ENCODE measurements around the gene RNU7-1.
"Not testable (repeated sequence)": the region's sequence is repeated elsewhere in the genome, so short reads cannot be mapped to it uniquely, and the experiment has no call there.

RNU7-1 gene

GRCh38 chr12:6905414-6906040 lies 38.1 kb upstream of the RNU7-1 start:
- H3K27ac ChIP-seq, result peak overlapping the region in 10 of 11 experiments; percentile 62 to 78 (median 74); a peak in 12 of 22 replicates
- peak overlapping the region; percentile 65 to 76 (median 70) for H3K4me3 ChIP-seq
- peak overlapping the region; percentile 80 to 96 (median 94) for H3K4me2 ChIP-seq
- H3K4me1 ChIP-seq, result peaks cover 16 to 26% (median 21%) of the 10 kb centered on the region in 10 experiments; a peak in 19 of 20 replicates
- peaks cover 0 to 21% (median 5%) of the 10 kb centered on the region in 11 experiments; a peak in 7 of 22 replicates for H3K36me3 ChIP-seq
- H3K27me3 ChIP-seq, result peaks cover 0 to 5% (median 0%) of the 10 kb centered on the region in 11 experiments; a peak in 2 of 22 replicates
- H3K9ac ChIP-seq, result peak overlapping the region; percentile 73 to 82 (median 80)
- H3K9me3 ChIP-seq (replicated peaks in 1 of 11), result no peaks in the 10 kb centered on the region; a peak in 1 of 22 replicates
- no peak for TF ChIP-seq Cebpa-rat (IDR thresholded peaks at IDR 0.05)
- H4K20me1 ChIP-seq, result no peaks in the 10 kb centered on the region

GRCh38 chr12:6908141-6908540 lies 35.5 kb upstream of the RNU7-1 start:
- H4K20me1 ChIP-seq; H3K9me3 ChIP-seq (replicated peaks in 1 of 11); H3K4me3 ChIP-seq; H3K4me2 ChIP-seq; H3K27ac ChIP-seq; H3K9ac ChIP-seq: not testable (repeated sequence)
- H3K36me3 ChIP-seq, result peaks cover 0 to 21% (median 5%) of the 10 kb centered on the region in 11 experiments; a peak in 7 of 22 replicates
- H3K27me3 ChIP-seq, result peaks cover 17 to 30% (median 26%) of the 10 kb centered on the region in 11 experiments
- H3K4me1 ChIP-seq, result peaks cover 16 to 24% (median 20%) of the 10 kb centered on the region in 10 experiments; a peak in 19 of 20 replicates

GRCh38 chr12:6909421-6910145 lies 34.0 kb upstream of the RNU7-1 start:
- Histone ChIP-seq H3K4me3 (no peak overlapping the region), H3K9me3 (replicated peaks in 1 of 11) (no peaks in the 10 kb centered on the region), H3K4me2 (no peak overlapping the region), H3K4me1 (peaks cover 8 to 22% (median 18%) of the 10 kb centered on the region in 10 experiments), H3K27ac (no peak overlapping the region), H4K20me1 (no peaks in the 10 kb centered on the region), H3K9ac (no peak overlapping the region), H3K36me3 (peaks cover 0 to 21% (median 5%) of the 10 kb centered on the region in 11 experiments; a peak in 7 of 22 replicates), H3K27me3 (peaks cover 32 to 45% (median 40%) of the 10 kb centered on the region in 11 experiments)
- TF ChIP-seq Cebpa-rat (IDR thresholded peaks at IDR 0.05), result no peak

GRCh38 chr12:6912164-6912935 lies 31.3 kb upstream of the RNU7-1 start:
- Histone ChIP-seq H3K9me3 (replicated peaks in 1 of 11) (no peaks in the 10 kb centered on the region), H3K27ac (no peak overlapping the region), H3K36me3 (peaks cover 0 to 18% (median 0%) of the 10 kb centered on the region in 11 experiments; a peak in 8 of 22 replicates), H3K4me1 (peaks cover 10 to 27% (median 20%) of the 10 kb centered on the region in 10 experiments), H3K4me3 (no peak overlapping the region), H4K20me1 (peaks cover 0 to 16% (median 3%) of the 10 kb centered on the region in 11 experiments; a peak in 8 of 22 replicates), H3K4me2 (no peak overlapping the region), H3K9ac (no peak overlapping the region), H3K27me3 (peaks cover 53 to 72% (median 67%) of the 10 kb centered on the region in 11 experiments)
- no peak for TF ChIP-seq Cebpa-rat (IDR thresholded peaks at IDR 0.05)

- TF ChIP-seq Cebpa-rat (IDR thresholded peaks at IDR 0.05), result no peak
- H4K20me1 ChIP-seq, result peaks cover 0 to 16% (median 3%) of the 10 kb centered on the region in 11 experiments; a peak in 8 of 22 replicates
- peak within 1 kb of the TSS in 4 of 11 experiments; percentile 17 to 46 (median 38); a peak in 8 of 22 replicates for H3K27ac ChIP-seq
These were observed 29.2 kb upstream of the RNU7-1 start, which contains the start of gene ENO2 for GRCh38 chr12:6914246-6914946. ENO2 (plus strand) TSS chr12:6914580; CDS start chr12:6915833, 1,253 bp downstream.

GRCh38 chr12:6914947-6915788 lies 28.4 kb upstream of the RNU7-1 start:
- TF ChIP-seq Cebpa-rat (IDR thresholded peaks at IDR 0.05), result no peak
- peak overlapping the region in 2 of 11 experiments; percentile 40 to 46; a peak in 2 of 22 replicates for H3K27ac ChIP-seq
- H3K9ac ChIP-seq, result peak overlapping the region in 9 of 11 experiments; percentile 59 to 80 (median 63); a peak in 18 of 22 replicates

More at GRCh38 chr12:6914246-6914946, 29.2 kb upstream of the RNU7-1 start, which contains the start of gene ENO2:
- peak within 1 kb of the TSS; percentile 61 to 76 (median 68) for H3K4me3 ChIP-seq
- H3K9me3 ChIP-seq (replicated peaks in 1 of 11), result no peaks in the 10 kb centered on the region
- H3K4me2 ChIP-seq, result peak within 1 kb of the TSS; percentile 91 to 98 (median 93)
- peak within 1 kb of the TSS; percentile 36 to 80 (median 63); a peak in 21 of 22 replicates for H3K9ac ChIP-seq
- H3K4me1 ChIP-seq, result peaks cover 11 to 33% (median 21%) of the 10 kb centered on the region in 10 experiments
- peaks cover 53 to 75% (median 68%) of the 10 kb centered on the region in 11 experiments for H3K27me3 ChIP-seq
- peaks cover 0 to 18% (median 0%) of the 10 kb centered on the region in 11 experiments; a peak in 4 of 22 replicates for H3K36me3 ChIP-seq

GRCh38 chr12:6915789-6916285 lies 27.8 kb upstream of the RNU7-1 start:
- peak overlapping the region in 1 of 10 experiments; percentile 36; a peak in 1 of 20 replicates for H3K4me3 ChIP-seq
- H3K27me3 ChIP-seq, result peaks cover 51 to 74% (median 65%) of the 10 kb centered on the region in 11 experiments
- no peak for TF ChIP-seq Cebpa-rat (IDR thresholded peaks at IDR 0.05)
- peaks cover 0 to 16% (median 3%) of the 10 kb centered on the region in 11 experiments; a peak in 8 of 22 replicates for H4K20me1 ChIP-seq
- H3K9me3 ChIP-seq (replicated peaks in 1 of 11), result no peaks in the 10 kb centered on the region
- peaks cover 16 to 41% (median 29%) of the 10 kb centered on the region in 10 experiments for H3K4me1 ChIP-seq
- peaks cover 0 to 21% (median 0%) of the 10 kb centered on the region in 11 experiments; a peak in 4 of 22 replicates for H3K36me3 ChIP-seq
- H3K9ac ChIP-seq, result no peak overlapping the region
- no peak overlapping the region for H3K27ac ChIP-seq
- peak overlapping the region in 5 of 11 experiments; percentile 18 to 98 (median 92); a peak in 8 of 22 replicates for H3K4me2 ChIP-seq

More at GRCh38 chr12:6914947-6915788, 28.4 kb upstream of the RNU7-1 start:
- Histone ChIP-seq H3K9me3 (replicated peaks in 1 of 11) (no peaks in the 10 kb centered on the region), H3K36me3 (peaks cover 0 to 18% (median 0%) of the 10 kb centered on the region in 11 experiments; a peak in 4 of 22 replicates), H3K4me1 (peaks cover 16 to 41% (median 28%) of the 10 kb centered on the region in 10 experiments), H3K4me3 (peak overlapping the region; percentile 61 to 76 (median 68)), H4K20me1 (peaks cover 0 to 16% (median 3%) of the 10 kb centered on the region in 11 experiments; a peak in 8 of 22 replicates), H3K27me3 (peaks cover 53 to 75% (median 68%) of the 10 kb centered on the region in 11 experiments), H3K4me2 (peak overlapping the region; percentile 91 to 98 (median 93))

All from BLaER1 treated with 17β-estradiol and CSF1 and Interleukin-3, amounts not matched to agents 10 nM and 100 nM (cell line).